Ovary (tissue), 9 donors: Measurements from ENCODE around the gene RBM47. TPM values are rescaled to one million over a fixed set of nuclear protein-coding genes. Genes with fewer than 3 reads are reported as not detected.

Experiments used
- DNase-seq, 5 donors: peaks; one replicate each; pipeline ENCODE4 v3.0.0-alpha.2; 2019 to 2020
- H3K27ac ChIP-seq, 2 donors: fragments of 200-600 bp; one replicate each; pipeline versions ENCODE4 v1.5.1 to v1.8.0; 2019 to 2022
- H3K27me3 ChIP-seq: fragments of 200-600 bp; one replicate; pipeline ENCODE4 v1.8.0; 2022
- H3K36me3 ChIP-seq: fragments of 200-600 bp; sonication (generic); one replicate; pipeline ENCODE4 v1.5.1; 2019
- H3K4me1 ChIP-seq: one replicate; pipeline ENCODE4 v1.8.1; 2013; ENCODE audit warnings: mild to moderate bottlenecking, moderate library complexity; ENCODE audit not compliant: insufficient read depth
- H3K4me3 ChIP-seq: fragments of 200-600 bp; sonication (generic); one replicate; pipeline ENCODE4 v1.5.1; 2017
- H3K9me3 ChIP-seq, 2 donors: fragments of 200-600 bp in 1 of 2; sonication (generic) in 1 of 2; one replicate each; pipeline versions ENCODE4 v1.5.1 to v1.8.1; 2013 to 2019; ENCODE audit warnings: mild to moderate bottlenecking in 1 of 2, moderate library complexity in 1 of 2
- CTCF ChIP-seq, 3 donors: fragments of 450-650 bp in 2 of 3; fragments of 200-600 bp in 1 of 3; IDR thresholded peaks; one replicate each; pipeline versions ENCODE4 v1.5.1 to v1.8.0; 2016 to 2022; ENCODE audit warnings: antibody characterized with exemption in 3 of 3, mild to moderate bottlenecking in 1 of 3
- EP300 ChIP-seq: sonication (generic); formaldehyde crosslinking; IDR thresholded peaks from one replicate; pipeline ENCODE4 v1.6.1; 2017; ENCODE audit warnings: antibody characterized with exemption
- POLR2A ChIP-seq: fragments of 450-650 bp; IDR thresholded peaks from one replicate; pipeline ENCODE4 v1.6.1; 2017; ENCODE audit warnings: antibody characterized with exemption, mild to moderate bottlenecking, moderate library complexity
- WGBS, 3 donors: extraction: QIAGEN DNeasy Blood & Tissue Kit in 1 of 3; methylation state at CpG; one replicate each; pipeline versions ENCODE4 v1.1.5 to v1.1.7; 2013 to 2017; 5-methylcytosine and 5-hydroxymethylcytosine counted together
- intact Hi-C, 4 donors: fragments of 100-400 bp; cut with DNase I; formaldehyde crosslinking; loops; one replicate each; pipeline versions ENCODE4 v1.11.0 to v1.15.1; 2022 to 2023
- polyA plus RNA-seq, 2 donors: library from polyadenylated mRNA; stranded (reverse); fragments of 200-250 nt in 1 of 2; fragments of 350-450 nt in 1 of 2; fragmentation: Illumina TruSeq in 1 of 2; extraction: RNeasy Lipid Tissue Mini Kit (QIAGEN cat#74804) in 1 of 2; gene quantifications; one replicate each; pipeline ENCODE4 v1.2.3, GENCODE V29; 2013 to 2014
- total RNA-seq, 7 donors: library from RNA; depleted of rRNA in 2 of 7; stranded (reverse); fragments of >200 nt in 2 of 7; fragmentation: NEBNext Ultra II Directional in 3 of 7; extraction: Animal tissue kit (Norgen Biotek cat#: 25700) in 3 of 7; gene quantifications; one replicate each; pipeline versions ENCODE4 v1.1.0 to v1.2.4, GENCODE V29; 2016 to 2023
- donor health status: DM: no; HTN: no; CAD: no; lungs with moderate emphysema.
- donor health status: DM: no; HTN: no; CAD: no.
- donor health status: Bipolar disorder and iron deficiency.
- donor health status: DM: yes; HTN: yes; CAD: no.
- donor health status: DM: no; HTN: no; CAD: no.
- donor health status: DM: yes; HTN: yes; CAD: no.

RBM47 gene
- total and polyA plus RNA-seq, 9 donors: 2.7 to 92.8 (median 10.3) TPM

- no peak for DNase-seq
- Histone ChIP-seq H3K36me3 (no peaks in the 10 kb centered on the region), H3K27ac (no peak overlapping the region), H3K4me1 (no peaks in the 10 kb centered on the region), H3K9me3 (no peaks in the 10 kb centered on the region), H3K27me3 (no peaks in the 10 kb centered on the region), H3K4me3 (no peak overlapping the region)
- intact Hi-C loops: no loop called here
- TF ChIP-seq EP300 (no peak), CTCF (IDR thresholded peaks at IDR 0.05) (no peak), POLR2A (no peak)
- whole genome bisulfite sequencing, 3 donors: 69 to 75% (median 70%) methylated on average over 11 of the region's 11 CpGs
Observed at GRCh38 chr4:40514497-40514951, 115.1 kb downstream of the RBM47 start.

- Histone ChIP-seq H3K4me3 (no peak overlapping the region), H3K27me3 (no peaks in the 10 kb centered on the region), H3K36me3 (no peaks in the 10 kb centered on the region), H3K27ac (no peak overlapping the region), H3K4me1 (no peaks in the 10 kb centered on the region), H3K9me3 (no peaks in the 10 kb centered on the region)
- TF ChIP-seq CTCF (IDR thresholded peaks at IDR 0.05) (no peak), EP300 (no peak), POLR2A (no peak)
- 84 to 89% (median 87%) methylated on average over 9 of the region's 9 CpGs for WGBS, 3 donors
- no peak for DNase-seq
- intact Hi-C loops: no loop called here
Observed at GRCh38 chr4:40511036-40511614, 118.5 kb downstream of the RBM47 start.

GRCh38 chr4:40507977-40508376 lies 121.7 kb downstream of the RBM47 start:
- WGBS, 3 donors: 74 to 86% (median 86%) methylated on average over 11 of the region's 11 CpGs
- Histone ChIP-seq H3K9me3 (no peaks in the 10 kb centered on the region), H3K4me3 (no peak overlapping the region), H3K36me3 (no peaks in the 10 kb centered on the region), H3K27ac (no peak overlapping the region), H3K27me3 (no peaks in the 10 kb centered on the region), H3K4me1 (no peaks in the 10 kb centered on the region)
- no peak for DNase-seq
- TF ChIP-seq CTCF (IDR thresholded peaks at IDR 0.05) (no peak), POLR2A (no peak), EP300 (no peak)
- intact Hi-C loops: no loop called here

- 87 to 98% (median 94%) methylated on average over 3 of the region's 3 CpGs for WGBS, 3 donors
- H3K36me3 ChIP-seq: no peaks in the 10 kb centered on the region
- TF ChIP-seq CTCF (IDR thresholded peaks at IDR 0.05) (no peak), EP300 (no peak), POLR2A (no peak)
- no peak overlapping the region for H3K27ac ChIP-seq
- H3K27me3 ChIP-seq: no peaks in the 10 kb centered on the region
- no peaks in the 10 kb centered on the region for H3K9me3 ChIP-seq
- H3K4me1 ChIP-seq: no peaks in the 10 kb centered on the region
- no peak overlapping the region for H3K4me3 ChIP-seq
- DNase-seq: no peak
- intact Hi-C loops: no loop called here
Observed at GRCh38 chr4:40506492-40506891, 123.2 kb downstream of the RBM47 start.
